Activated CD4-positive, alpha-beta memory T cell treated with anti-CD3 and anti-CD28 coated beads for 36 hours (primary cell): ENCODE data around the gene ARHGEF12. TPM values are rescaled to one million over a fixed set of nuclear protein-coding genes. Genes with fewer than 3 reads are reported as not detected.

Experiments used
- CTCF ChIA-PET: fragments of 350-600 bp; sonication (Branson Sonifier 250); formaldehyde crosslinking; loops from one replicate; lab custom pipeline; 2021; ENCODE audit warnings: antibody characterized with exemption, inconsistent platforms; lab: Charles Lee
- POLR2A ChIA-PET: fragments of 350-600 bp; sonication (Branson Sonifier 250); formaldehyde crosslinking; loops from one replicate; lab custom pipeline; 2021; ENCODE audit warnings: antibody characterized with exemption; lab: Charles Lee
- DNase-seq: peaks from one replicate; pipeline ENCODE4 v3.0.0-alpha.2; 2020
- H3K27ac Mint-ChIP-seq: one replicate; pipeline ENCODE4 v1.8.0; 2021; ENCODE audit warnings: mixed read lengths
- H3K27me3 Mint-ChIP-seq: one replicate; pipeline ENCODE4 v1.8.0; 2021; ENCODE audit warnings: mixed read lengths
- H3K36me3 Mint-ChIP-seq: one replicate; pipeline ENCODE4 v1.8.0; 2021; ENCODE audit warnings: mixed read lengths
- H3K4me1 Mint-ChIP-seq: one replicate; pipeline ENCODE4 v1.8.0; 2021; ENCODE audit warnings: low read depth, mixed read lengths
- H3K4me3 Mint-ChIP-seq: one replicate; pipeline ENCODE4 v1.8.0; 2021; ENCODE audit warnings: mild to moderate bottlenecking, mixed read lengths
- H3K9me3 Mint-ChIP-seq: one replicate; pipeline ENCODE4 v1.8.0; 2021; ENCODE audit warnings: mixed read lengths
- intact Hi-C: fragments of 100-400 bp; cut with micrococcal nuclease; formaldehyde crosslinking; loops from one replicate; pipeline ENCODE4 v1.15.1; 2023
- total RNA-seq, 2 experiments: library from RNA; stranded (reverse); gene quantifications; one replicate each; pipeline ENCODE4 v1.2.3, GENCODE V29; 2021

Gene ARHGEF12
- total RNA-seq, 2 experiments from 2014 or later: 16.4 to 16.9 TPM

- Mint-ChIP-seq H3K4me1 (no peaks in the 10 kb centered on the region), H3K4me3 (no peak overlapping the region), H3K9me3 (no peaks in the 10 kb centered on the region), H3K27me3 (no peaks in the 10 kb centered on the region), H3K36me3 (peaks cover 12% of the 10 kb centered on the region), H3K27ac (no peak overlapping the region)
- ChIA-PET CTCF (no interaction called here), POLR2A (no interaction called here)
- DNase-seq: no peak
- intact Hi-C loops: no loop called here
Measured at GRCh38 chr11:120442031-120442430, 105.8 kb downstream of the ARHGEF12 start.

DNA sequence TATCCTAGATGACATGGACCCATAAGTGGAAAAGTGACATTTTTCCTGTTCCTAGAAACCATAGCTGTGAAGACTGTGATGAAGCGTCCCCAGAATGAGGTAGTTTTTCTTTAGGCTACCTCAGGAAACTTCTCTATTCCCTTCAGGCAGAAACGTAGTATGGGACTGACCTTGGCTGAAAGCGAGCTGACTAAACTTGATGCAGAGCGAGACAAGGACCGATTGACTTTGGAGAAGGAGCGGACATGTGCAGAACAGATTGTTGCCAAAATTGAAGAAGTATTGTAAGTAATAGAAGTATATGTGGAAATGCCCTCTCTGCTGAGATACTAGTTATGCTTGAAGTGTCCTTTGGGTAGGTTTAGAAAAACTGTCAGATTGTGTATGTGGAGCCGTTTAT lies 110.6 kb downstream of the ARHGEF12 start:
- Mint-ChIP-seq H3K36me3 (peaks cover 21% of the 10 kb centered on the region), H3K4me1 (no peaks in the 10 kb centered on the region), H3K27me3 (no peaks in the 10 kb centered on the region), H3K9me3 (no peaks in the 10 kb centered on the region), H3K4me3 (no peak overlapping the region), H3K27ac (no peak overlapping the region)
- ChIA-PET CTCF (no interaction called here), POLR2A (no interaction called here)
- DNase-seq: no peak
- intact Hi-C loops: no loop called here

DNA sequence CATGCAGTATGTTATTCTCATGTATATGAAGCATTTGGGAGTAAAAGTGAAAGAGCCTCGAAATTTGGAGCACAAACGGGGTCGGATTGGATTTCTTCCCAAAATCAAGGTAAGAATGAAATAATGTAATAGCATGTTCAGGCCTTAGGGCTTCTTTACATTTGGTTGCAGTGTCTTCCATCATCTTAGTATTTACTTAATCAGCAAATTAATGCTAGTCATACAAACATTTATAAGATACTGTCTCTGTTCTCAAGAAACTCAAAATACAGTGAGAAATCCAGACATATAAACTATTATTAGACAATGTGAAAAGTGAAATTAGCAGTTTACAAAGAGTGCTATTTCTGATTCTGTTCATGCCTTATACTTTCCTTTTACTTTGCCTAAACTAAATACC lies 112.0 kb downstream of the ARHGEF12 start:
- Mint-ChIP-seq H3K27me3 (no peaks in the 10 kb centered on the region), H3K36me3 (peaks cover 27% of the 10 kb centered on the region), H3K4me3 (no peak overlapping the region), H3K27ac (no peak overlapping the region), H3K4me1 (no peaks in the 10 kb centered on the region), H3K9me3 (no peaks in the 10 kb centered on the region)
- ChIA-PET CTCF (no interaction called here), POLR2A (no interaction called here)
- intact Hi-C loops: no loop called here
- no peak for DNase-seq

DNA sequence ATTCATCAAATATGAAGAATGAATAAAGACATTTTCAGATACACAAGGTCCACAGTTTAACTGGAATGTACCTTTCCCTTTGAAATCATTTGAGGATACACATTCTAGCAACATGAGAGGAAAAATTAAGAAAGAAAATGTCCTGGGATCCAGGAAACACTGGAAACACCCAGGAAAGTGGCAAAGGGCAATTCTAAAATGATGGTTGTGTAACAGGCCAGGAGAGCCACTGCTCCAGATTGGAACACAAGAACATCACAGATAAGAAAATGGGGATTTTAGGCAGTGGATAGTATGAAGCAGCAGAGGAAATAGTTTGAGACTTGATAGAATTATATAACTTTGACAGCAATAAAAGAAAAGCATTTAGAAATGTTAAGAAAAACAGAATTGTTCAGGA lies 119.3 kb downstream of the ARHGEF12 start:
- Mint-ChIP-seq H3K4me1 (no peaks in the 10 kb centered on the region), H3K27ac (no peak overlapping the region), H3K4me3 (no peak overlapping the region), H3K36me3 (peaks cover 29% of the 10 kb centered on the region), H3K9me3 (no peaks in the 10 kb centered on the region), H3K27me3 (no peaks in the 10 kb centered on the region)
- no peak for DNase-seq
- ChIA-PET CTCF (no interaction called here), POLR2A (no interaction called here)
- intact Hi-C loops: no loop called here

GRCh38 chr11:120457996-120458395 lies 121.8 kb downstream of the ARHGEF12 start:
- ChIA-PET CTCF (no interaction called here), POLR2A (no interaction called here)

DNA sequence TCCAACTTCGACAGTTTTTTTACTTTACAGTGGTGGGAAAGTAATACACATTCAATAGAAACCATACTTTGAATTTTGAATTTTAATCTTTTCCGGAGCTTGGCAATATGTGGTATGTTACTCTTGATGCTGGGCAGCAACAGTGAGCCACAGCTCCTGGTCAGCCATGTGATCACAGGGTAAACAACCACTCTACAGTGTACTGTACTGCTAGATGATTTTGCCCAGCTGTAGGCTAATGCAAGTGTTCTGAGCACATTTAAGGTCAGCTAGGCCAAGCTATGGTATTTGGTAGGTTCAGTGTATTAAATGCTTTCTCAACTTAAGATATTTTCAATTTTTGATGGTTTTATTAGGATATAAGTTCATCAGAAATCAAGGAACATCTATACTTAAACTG lies 126.6 kb downstream of the ARHGEF12 start:
- Mint-ChIP-seq H3K4me3 (no peak overlapping the region), H3K27ac (no peak overlapping the region), H3K9me3 (no peaks in the 10 kb centered on the region), H3K4me1 (no peaks in the 10 kb centered on the region), H3K27me3 (no peaks in the 10 kb centered on the region), H3K36me3 (peaks cover 33% of the 10 kb centered on the region)
- ChIA-PET POLR2A (interaction anchor here (0.5 kb wide), 1 partner anchor 268 kb away, joined by 5 read pairs; no protein-coding TSS in a partner anchor), CTCF (no interaction called here)
- intact Hi-C loops: no loop called here
- DNase-seq: no peak

More at GRCh38 chr11:120457996-120458395, 121.8 kb downstream of the ARHGEF12 start:
- no peak for DNase-seq
- H3K9me3 Mint-ChIP-seq: no peaks in the 10 kb centered on the region
- no peaks in the 10 kb centered on the region for H3K4me1 Mint-ChIP-seq
- H3K27me3 Mint-ChIP-seq: no peaks in the 10 kb centered on the region
- no peak overlapping the region for H3K4me3 Mint-ChIP-seq
- H3K27ac Mint-ChIP-seq: no peak overlapping the region
- intact Hi-C loops: no loop called here
- H3K36me3 Mint-ChIP-seq: peaks cover 33% of the 10 kb centered on the region

DNA sequence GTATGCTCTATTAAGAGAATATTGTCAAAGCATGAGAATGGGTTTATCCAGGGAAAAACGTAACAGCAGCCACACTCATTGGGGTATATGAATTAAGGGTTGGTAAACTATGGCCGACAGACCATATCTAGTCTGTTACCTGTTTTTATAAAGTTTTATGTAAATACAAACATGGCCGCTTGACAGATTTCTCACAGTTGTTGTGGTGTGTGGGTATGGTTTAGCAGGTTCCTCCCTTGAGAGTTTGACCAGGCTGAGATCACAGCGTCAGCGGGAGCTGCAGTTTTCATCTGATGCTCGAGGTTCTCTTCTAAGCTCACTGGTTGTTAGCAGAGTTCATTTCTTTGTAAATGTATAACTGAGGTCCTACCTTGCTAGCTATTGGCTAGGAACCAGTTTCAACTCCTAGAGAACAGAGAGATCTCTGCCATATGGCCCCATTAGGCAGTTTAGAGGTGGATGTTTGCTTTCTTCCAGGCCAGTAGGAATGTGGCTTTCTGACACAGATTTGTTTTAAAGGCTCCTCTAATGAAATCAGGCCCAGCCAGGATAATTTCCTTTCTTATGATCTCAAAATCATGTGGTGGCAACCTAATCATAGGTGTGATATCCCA lies 129.8 kb downstream of the ARHGEF12 start:
- H3K4me1 Mint-ChIP-seq: no peaks in the 10 kb centered on the region
- H3K9me3 Mint-ChIP-seq: no peaks in the 10 kb centered on the region
- DNase-seq: no peak
- intact Hi-C loops: no loop called here
- ChIA-PET POLR2A (no interaction called here), CTCF (no interaction called here)
- H3K27ac Mint-ChIP-seq: no peak overlapping the region
- H3K27me3 Mint-ChIP-seq: no peaks in the 10 kb centered on the region
- peaks cover 27% of the 10 kb centered on the region for H3K36me3 Mint-ChIP-seq
- no peak overlapping the region for H3K4me3 Mint-ChIP-seq

DNA sequence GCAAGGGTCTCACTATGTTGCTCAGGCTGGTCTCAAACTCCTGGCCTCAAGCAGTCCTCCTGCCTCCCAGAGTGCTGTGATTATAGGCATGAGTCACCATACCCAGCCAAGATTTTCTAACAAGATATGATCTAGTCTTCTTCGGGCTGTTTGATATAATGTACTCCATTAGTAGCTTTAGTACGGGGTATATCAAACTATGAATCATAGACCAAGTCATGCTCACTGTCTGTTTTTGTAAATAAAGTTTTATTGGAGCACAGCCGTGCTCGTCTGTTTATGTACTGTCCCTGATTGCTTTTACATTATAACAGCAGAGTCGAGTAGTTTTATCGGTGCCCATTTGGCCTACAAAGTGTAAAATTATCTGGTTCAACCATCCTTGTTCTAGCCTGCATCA lies 131.4 kb downstream of the ARHGEF12 start:
- CTCF ChIA-PET: no interaction called here
- Mint-ChIP-seq H3K4me1 (no peaks in the 10 kb centered on the region), H3K36me3 (peaks cover 14% of the 10 kb centered on the region), H3K9me3 (no peaks in the 10 kb centered on the region), H3K4me3 (no peak overlapping the region), H3K27me3 (no peaks in the 10 kb centered on the region), H3K27ac (no peak overlapping the region)
- intact Hi-C loops: no loop called here
- POLR2A ChIA-PET: no interaction called here
- no peak for DNase-seq

GRCh38 chr11:120471131-120471530 lies 134.9 kb downstream of the ARHGEF12 start:
- peaks cover 11% of the 10 kb centered on the region for H3K36me3 Mint-ChIP-seq

DNA sequence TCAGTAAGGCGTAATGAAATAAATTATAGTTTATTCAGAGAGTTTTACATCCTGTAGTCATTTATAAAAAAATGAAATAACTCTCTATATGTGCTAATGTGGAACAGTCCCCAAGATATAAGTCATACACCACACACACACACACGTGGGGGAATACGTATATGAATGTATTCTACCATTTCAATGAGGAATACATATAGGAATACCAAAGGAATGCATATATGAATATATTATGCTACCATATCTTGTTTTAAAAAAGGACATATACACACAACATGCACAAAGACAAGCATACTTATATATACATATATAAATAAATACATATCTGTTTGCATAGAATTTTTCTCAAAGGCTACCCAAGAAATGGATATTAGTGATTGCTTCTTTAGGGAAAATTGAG lies 135.8 kb downstream of the ARHGEF12 start:
- Mint-ChIP-seq H3K4me3 (no peak overlapping the region), H3K4me1 (no peaks in the 10 kb centered on the region), H3K9me3 (no peaks in the 10 kb centered on the region), H3K27me3 (no peaks in the 10 kb centered on the region), H3K27ac (no peak overlapping the region), H3K36me3 (peaks cover 16% of the 10 kb centered on the region)
- DNase-seq: no peak
- ChIA-PET CTCF (interaction anchor here (0.6 kb wide), 1 partner anchor 1502 kb away, joined by 3 read pairs; no protein-coding TSS in a partner anchor), POLR2A (no interaction called here)
- intact Hi-C loops: no loop called here

More at GRCh38 chr11:120471131-120471530, 134.9 kb downstream of the ARHGEF12 start:
- Mint-ChIP-seq H3K9me3 (no peaks in the 10 kb centered on the region), H3K4me1 (no peaks in the 10 kb centered on the region), H3K27me3 (no peaks in the 10 kb centered on the region), H3K27ac (no peak overlapping the region), H3K4me3 (no peak overlapping the region)
- intact Hi-C loops: no loop called here
- CTCF ChIA-PET: no interaction called here
- DNase-seq: no peak
- POLR2A ChIA-PET: no interaction called here

- H3K36me3 Mint-ChIP-seq: peaks cover 18% of the 10 kb centered on the region
- no peak for DNase-seq
- no peaks in the 10 kb centered on the region for H3K9me3 Mint-ChIP-seq
- no peak overlapping the region for H3K27ac Mint-ChIP-seq
- H3K4me3 Mint-ChIP-seq: no peak overlapping the region
- no peaks in the 10 kb centered on the region for H3K27me3 Mint-ChIP-seq
- H3K4me1 Mint-ChIP-seq: no peaks in the 10 kb centered on the region
- CTCF ChIA-PET: no interaction called here
- POLR2A ChIA-PET: no interaction called here
- intact Hi-C loops: no loop called here
Measured at GRCh38 chr11:120473503-120473902, 137.3 kb downstream of the ARHGEF12 start.

- POLR2A ChIA-PET: no interaction called here
- CTCF ChIA-PET: no interaction called here
- no peaks in the 10 kb centered on the region for H3K9me3 Mint-ChIP-seq
- H3K27me3 Mint-ChIP-seq: no peaks in the 10 kb centered on the region
- H3K4me3 Mint-ChIP-seq: no peak overlapping the region
- H3K4me1 Mint-ChIP-seq: no peaks in the 10 kb centered on the region
- no peak for DNase-seq
- no peak overlapping the region for H3K27ac Mint-ChIP-seq
- H3K36me3 Mint-ChIP-seq: peaks cover 27% of the 10 kb centered on the region
- intact Hi-C loops: no loop called here
Measured at GRCh38 chr11:120482149-120482548, 145.9 kb downstream of the ARHGEF12 start.

GRCh38 chr11:120484722-120485121 lies 148.5 kb downstream of the ARHGEF12 start:
- Mint-ChIP-seq H3K4me3 (no peak overlapping the region), H3K27ac (no peak overlapping the region), H3K36me3 (peaks cover 21% of the 10 kb centered on the region), H3K9me3 (no peaks in the 10 kb centered on the region), H3K4me1 (no peaks in the 10 kb centered on the region), H3K27me3 (no peaks in the 10 kb centered on the region)
- intact Hi-C loops: no loop called here
- ChIA-PET CTCF (no interaction called here), POLR2A (no interaction called here)
- DNase-seq: no peak
